ENCODE measurements around the gene DPH5.
"Not testable (repeated sequence)": the region's sequence is repeated elsewhere in the genome, so short reads cannot be mapped to it uniquely, and the experiment has no call there.

DNA sequence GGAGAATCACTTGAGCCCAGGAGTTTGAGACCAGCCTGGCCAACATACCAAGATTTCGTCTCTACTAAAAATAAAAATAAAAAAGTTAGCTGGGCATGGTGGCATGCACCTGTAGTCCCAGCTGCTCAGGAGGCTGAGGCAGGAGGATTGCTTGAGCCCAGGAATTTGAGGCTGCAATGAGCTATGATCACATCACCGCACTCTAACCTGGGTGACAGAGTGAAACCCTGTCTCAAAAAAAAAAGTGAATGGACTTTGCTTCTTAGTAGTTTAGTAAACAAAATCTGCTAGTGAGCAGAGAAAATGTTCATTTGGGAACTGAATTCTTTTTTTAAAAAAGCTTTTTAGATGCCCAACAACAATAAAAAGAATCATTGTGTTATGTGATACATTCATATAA, 6.5 kb upstream of the DPH5 start:
- not testable (repeated sequence) for TF ChIP-seq RARB (CRISPR knock-in tag; IDR thresholded peaks at IDR 0.05); ZNF565 (CRISPR knock-in tag; conservative IDR thresholded peaks at IDR 0.05; ENCODE audit: low read depth); ZFP30 (CRISPR knock-in tag; IDR thresholded peaks at IDR 0.05); TCF4 (CRISPR knock-in tag; IDR thresholded peaks at IDR 0.05; ENCODE audit: borderline replicate concordance); ZFP3 (CRISPR knock-in tag; IDR thresholded peaks at IDR 0.05); ISL1 (CRISPR knock-in tag; IDR thresholded peaks at IDR 0.05); OSR1 (CRISPR knock-in tag; IDR thresholded peaks at IDR 0.05); PPARA (CRISPR knock-in tag; IDR thresholded peaks at IDR 0.05; ENCODE audit: borderline replicate concordance)
- TF ChIP-seq, protein P1, sequence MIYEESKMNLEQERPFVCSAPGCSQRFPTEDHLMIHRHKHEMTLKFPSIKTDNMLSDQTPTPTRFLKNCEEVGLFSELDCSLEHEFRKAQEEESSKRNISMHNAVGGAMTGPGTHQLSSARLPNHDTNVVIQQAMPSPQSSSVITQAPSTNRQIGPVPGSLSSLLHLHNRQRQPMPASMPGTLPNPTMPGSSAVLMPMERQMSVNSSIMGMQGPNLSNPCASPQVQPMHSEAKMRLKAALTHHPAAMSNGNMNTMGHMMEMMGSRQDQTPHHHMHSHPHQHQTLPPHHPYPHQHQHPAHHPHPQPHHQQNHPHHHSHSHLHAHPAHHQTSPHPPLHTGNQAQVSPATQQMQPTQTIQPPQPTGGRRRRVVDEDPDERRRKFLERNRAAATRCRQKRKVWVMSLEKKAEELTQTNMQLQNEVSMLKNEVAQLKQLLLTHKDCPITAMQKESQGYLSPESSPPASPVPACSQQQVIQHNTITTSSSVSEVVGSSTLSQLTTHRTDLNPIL (CRISPR knock-in tag; IDR thresholded peaks at IDR 0.05; ENCODE audit: low read depth), result not testable (repeated sequence)
- TF ChIP-seq, protein P2, sequence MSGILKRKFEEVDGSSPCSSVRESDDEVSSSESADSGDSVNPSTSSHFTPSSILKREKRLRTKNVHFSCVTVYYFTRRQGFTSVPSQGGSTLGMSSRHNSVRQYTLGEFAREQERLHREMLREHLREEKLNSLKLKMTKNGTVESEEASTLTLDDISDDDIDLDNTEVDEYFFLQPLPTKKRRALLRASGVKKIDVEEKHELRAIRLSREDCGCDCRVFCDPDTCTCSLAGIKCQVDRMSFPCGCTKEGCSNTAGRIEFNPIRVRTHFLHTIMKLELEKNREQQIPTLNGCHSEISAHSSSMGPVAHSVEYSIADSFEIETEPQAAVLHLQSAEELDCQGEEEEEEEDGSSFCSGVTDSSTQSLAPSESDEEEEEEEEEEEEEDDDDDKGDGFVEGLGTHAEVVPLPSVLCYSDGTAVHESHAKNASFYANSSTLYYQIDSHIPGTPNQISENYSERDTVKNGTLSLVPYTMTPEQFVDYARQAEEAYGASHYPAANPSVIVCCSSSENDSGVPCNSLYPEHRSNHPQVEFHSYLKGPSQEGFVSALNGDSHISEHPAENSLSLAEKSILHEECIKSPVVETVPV (CRISPR knock-in tag; IDR thresholded peaks at IDR 0.05), result not testable (repeated sequence)

Data from SK-N-SH treated with all-trans-retinoic acid at 6 μM for 48 hours (cell line).